ENCODE data around the gene DPP6.
"Not testable (repeated sequence)": the region's sequence is repeated elsewhere in the genome, so short reads cannot be mapped to it uniquely, and the experiment has no call there.

DPP6 gene

GRCh38 chr7:154927624-154928125 is 875.5 kb downstream of the DPP6 start:
- peak; percentile 81 for DNase-seq (ENCODE audit: extremely low read depth, low read depth)
- peak; percentile 65 for TF ChIP-seq CTCF (IDR thresholded peaks at IDR 0.05; ENCODE audit: low read depth, low read length)

- no peak for TF ChIP-seq CTCF (IDR thresholded peaks at IDR 0.05; ENCODE audit: low read depth, low read length)
- DNase-seq (ENCODE audit: extremely low read depth, low read depth): peak; percentile 90
These were observed 876.2 kb downstream of the DPP6 start for GRCh38 chr7:154928136-154929005.

- DNase-seq (ENCODE audit: extremely low read depth, low read depth): no peak
- no peak for TF ChIP-seq CTCF (IDR thresholded peaks at IDR 0.05; ENCODE audit: low read depth, low read length)
These were observed 877.0 kb downstream of the DPP6 start for GRCh38 chr7:154929006-154929726.

GRCh38 chr7:154931906-154932305 is 879.7 kb downstream of the DPP6 start:
- TF ChIP-seq CTCF (IDR thresholded peaks at IDR 0.05; ENCODE audit: low read depth, low read length): no peak
- DNase-seq (ENCODE audit: extremely low read depth, low read depth): no peak

GRCh38 chr7:154934353-154934952 is 882.3 kb downstream of the DPP6 start:
- not testable (repeated sequence) for DNase-seq (ENCODE audit: extremely low read depth, low read depth)

GRCh38 chr7:154937837-154938236 is 885.6 kb downstream of the DPP6 start:
- no peak for DNase-seq (ENCODE audit: extremely low read depth, low read depth)
- no peak for TF ChIP-seq CTCF (IDR thresholded peaks at IDR 0.05; ENCODE audit: low read depth, low read length)

GRCh38 chr7:154942691-154943090 is 890.5 kb downstream of the DPP6 start:
- no peak for DNase-seq (ENCODE audit: extremely low read depth, low read depth)
- no peak for TF ChIP-seq CTCF (IDR thresholded peaks at IDR 0.05; ENCODE audit: low read depth, low read length)
